Thyroid gland (tissue), 4 donors: Measurements from ENCODE around the gene JAKMIP2.

Experiments
- CTCF ChIP-seq, 6 experiments: fragments of 200-600 bp in 3 of 6; fragments of 450-650 bp in 3 of 6; sonication (generic) in 3 of 6; IDR thresholded peaks; one replicate each; pipeline ENCODE4 v1.5.1; 2016 to 2019; ENCODE audit warnings: antibody characterized with exemption in 6 of 6, mild to moderate bottlenecking in 2 of 6, inconsistent platforms in 1 of 6, moderate library complexity in 1 of 6
- POLR2A ChIP-seq, 2 donors: fragments of 450-650 bp; IDR thresholded peaks; one replicate each; pipeline ENCODE4 v1.6.1; 2017; ENCODE audit warnings: antibody characterized with exemption in 2 of 2, mild to moderate bottlenecking in 2 of 2, moderate library complexity in 1 of 2

- TF ChIP-seq CTCF (IDR thresholded peaks at IDR 0.05) (no peak), POLR2A (IDR thresholded peaks at IDR 0.05) (no peak)
These were observed 87.8 kb downstream of the JAKMIP2 start for GRCh38 chr5:147694772-147695171.
